GM12892 (cell line): ENCODE measurements around the gene AMER3.
"Not testable (repeated sequence)": the region's sequence is repeated elsewhere in the genome, so short reads cannot be mapped to it uniquely, and the experiment has no call there.

Experiments used
- POLR2A ChIP-seq: IDR thresholded peaks from 2 replicates; pipeline ENCODE4 v1.6.1; 2011; ENCODE audit warnings: low read depth, low read length, control low read depth
- POLR2AphosphoS5 ChIP-seq: IDR thresholded peaks from 2 replicates; pipeline ENCODE4 v1.6.1; 2011; ENCODE audit warnings: low read depth, low read length, control low read depth
- TAF1 ChIP-seq: IDR thresholded peaks from 2 replicates; pipeline ENCODE4 v1.6.1; 2011; ENCODE audit warnings: low read depth, mild to moderate bottlenecking, control low read depth, low read length, borderline replicate concordance

GRCh38 chr2:130714795-130715194, 40.5 kb upstream of the AMER3 start:
- not testable (repeated sequence) for TF ChIP-seq POLR2AphosphoS5, POLR2A, TAF1
